Muscle of leg (tissue), 11 donors: ENCODE data around the gene EPS8L1. TPM values are rescaled to one million over a fixed set of nuclear protein-coding genes. Genes with fewer than 3 reads are reported as not detected.

Experiments used
- DNase-seq: peaks from one replicate; pipeline ENCODE4 v3.0.0; 2013
- H3K27ac ChIP-seq: one replicate; pipeline ENCODE4 v1.5.1; 2013; ENCODE audit warnings: mild to moderate bottlenecking, low read length, control low read depth
- H3K27me3 ChIP-seq: one replicate; pipeline ENCODE4 v1.6.1; 2013; ENCODE audit warnings: low read length; ENCODE audit not compliant: control insufficient read depth, insufficient read depth
- H3K36me3 ChIP-seq: one replicate; pipeline ENCODE4 v1.6.1; 2013; ENCODE audit warnings: low read length; ENCODE audit not compliant: control insufficient read depth, insufficient read depth
- H3K4me1 ChIP-seq: one replicate; pipeline ENCODE4 v1.6.1; 2013; ENCODE audit warnings: low read length; ENCODE audit not compliant: control insufficient read depth, insufficient read depth
- H3K4me3 ChIP-seq: one replicate; pipeline ENCODE4 v1.5.1; 2013; ENCODE audit warnings: low read length, control low read depth
- H3K9me3 ChIP-seq: replicated peaks from 2 replicates; pipeline ENCODE4 v1.6.1; 2013; ENCODE audit warnings: low read depth, low read length; ENCODE audit not compliant: control insufficient read depth
- WGBS: methylation state at CpG from one replicate; pipeline ENCODE4 v1.1.5; 2013; ENCODE audit warnings: missing lambda C conversion rate; ENCODE audit not compliant: insufficient coverage; 5-methylcytosine and 5-hydroxymethylcytosine counted together
- polyA plus RNA-seq, 8 donors: library from polyadenylated mRNA; unstranded; fragments of 120-200 nt; gene quantifications; one replicate each; pipeline versions ENCODE4 v1.2.1 to v1.2.3, GENCODE V29; 2013; ENCODE audit warnings: inconsistent platforms in 1 of 8, low replicate concordance in 1 of 8; ENCODE audit not compliant: insufficient read length in 8 of 8, insufficient read depth in 1 of 8
- total RNA-seq: library from RNA; stranded (reverse); fragments of 120-200 nt; gene quantifications from one replicate; pipeline ENCODE4 v1.2.4, GENCODE V29; 2013

Gene EPS8L1
- total and polyA plus RNA-seq, 9 donors = 2.0 to 8.4 (median 3.3) TPM

DNA sequence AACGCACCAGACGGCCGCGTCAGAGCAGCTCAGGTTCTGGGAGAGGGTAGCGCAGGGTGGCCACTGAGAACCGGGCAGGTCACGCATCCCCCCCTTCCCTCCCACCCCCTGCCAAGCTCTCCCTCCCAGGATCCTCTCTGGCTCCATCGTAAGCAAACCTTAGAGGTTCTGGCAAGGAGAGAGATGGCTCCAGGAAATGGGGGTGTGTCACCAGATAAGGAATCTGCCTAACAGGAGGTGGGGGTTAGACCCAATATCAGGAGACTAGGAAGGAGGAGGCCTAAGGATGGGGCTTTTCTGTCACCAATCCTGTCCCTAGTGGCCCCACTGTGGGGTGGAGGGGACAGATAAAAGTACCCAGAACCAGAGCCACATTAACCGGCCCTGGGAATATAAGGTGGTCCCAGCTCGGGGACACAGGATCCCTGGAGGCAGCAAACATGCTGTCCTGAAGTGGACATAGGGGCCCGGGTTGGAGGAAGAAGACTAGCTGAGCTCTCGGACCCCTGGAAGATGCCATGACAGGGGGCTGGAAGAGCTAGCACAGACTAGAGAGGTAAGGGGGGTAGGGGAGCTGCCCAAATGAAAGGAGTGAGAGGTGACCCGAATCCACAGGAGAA is 39.9 kb downstream of the EPS8L1 start:
- Histone ChIP-seq H3K4me3 (peak overlapping the region; percentile 91), H3K4me1 (peaks cover 56% of the 10 kb centered on the region), H3K9me3 (no peaks in the 10 kb centered on the region), H3K27me3 (no peaks in the 10 kb centered on the region), H3K27ac (peak overlapping the region; percentile 94), H3K36me3 (peaks cover 20% of the 10 kb centered on the region)
- WGBS = 64% methylated on average over 5 of the region's 13 CpGs
- peak; percentile 40 for DNase-seq

DNA sequence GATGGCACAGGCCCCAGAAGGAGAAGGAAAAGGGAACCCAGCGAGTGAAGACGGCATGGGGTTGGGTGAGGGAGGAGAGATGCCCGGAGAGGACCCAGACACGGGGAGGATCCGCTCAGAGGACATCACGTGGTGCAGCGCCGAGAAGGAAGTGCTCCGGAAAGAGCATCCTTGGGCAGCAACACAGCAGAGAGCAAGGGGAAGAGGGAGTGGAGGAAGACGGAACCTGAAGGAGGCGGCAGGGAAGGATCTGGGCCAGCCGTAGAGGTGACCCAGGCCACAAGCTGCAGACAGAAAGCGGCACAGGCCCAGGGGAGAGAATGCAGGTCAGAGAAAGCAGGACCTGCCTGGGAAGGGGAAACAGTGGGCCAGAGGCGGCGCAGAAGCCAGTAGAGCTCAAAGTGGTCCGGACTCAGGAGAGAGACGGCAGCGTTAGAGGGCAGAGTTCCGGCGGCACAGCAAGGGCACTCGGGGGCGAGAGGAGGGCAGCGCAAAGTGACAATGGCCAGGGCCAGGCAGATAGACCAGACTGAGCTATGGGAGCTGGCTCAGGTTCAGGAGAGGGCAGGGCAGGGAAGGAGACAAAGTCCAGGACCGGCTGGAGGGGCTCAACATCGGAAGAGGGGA is 40.7 kb downstream of the EPS8L1 start:
- Histone ChIP-seq H3K4me1 (peaks cover 56% of the 10 kb centered on the region), H3K27me3 (no peaks in the 10 kb centered on the region), H3K36me3 (peaks cover 19% of the 10 kb centered on the region), H3K27ac (peak overlapping the region; percentile 94), H3K4me3 (peak overlapping the region; percentile 91), H3K9me3 (no peaks in the 10 kb centered on the region)
- peak; percentile 89 for DNase-seq
- under 1% methylated on average over 25 of the region's 25 CpGs for WGBS

DNA sequence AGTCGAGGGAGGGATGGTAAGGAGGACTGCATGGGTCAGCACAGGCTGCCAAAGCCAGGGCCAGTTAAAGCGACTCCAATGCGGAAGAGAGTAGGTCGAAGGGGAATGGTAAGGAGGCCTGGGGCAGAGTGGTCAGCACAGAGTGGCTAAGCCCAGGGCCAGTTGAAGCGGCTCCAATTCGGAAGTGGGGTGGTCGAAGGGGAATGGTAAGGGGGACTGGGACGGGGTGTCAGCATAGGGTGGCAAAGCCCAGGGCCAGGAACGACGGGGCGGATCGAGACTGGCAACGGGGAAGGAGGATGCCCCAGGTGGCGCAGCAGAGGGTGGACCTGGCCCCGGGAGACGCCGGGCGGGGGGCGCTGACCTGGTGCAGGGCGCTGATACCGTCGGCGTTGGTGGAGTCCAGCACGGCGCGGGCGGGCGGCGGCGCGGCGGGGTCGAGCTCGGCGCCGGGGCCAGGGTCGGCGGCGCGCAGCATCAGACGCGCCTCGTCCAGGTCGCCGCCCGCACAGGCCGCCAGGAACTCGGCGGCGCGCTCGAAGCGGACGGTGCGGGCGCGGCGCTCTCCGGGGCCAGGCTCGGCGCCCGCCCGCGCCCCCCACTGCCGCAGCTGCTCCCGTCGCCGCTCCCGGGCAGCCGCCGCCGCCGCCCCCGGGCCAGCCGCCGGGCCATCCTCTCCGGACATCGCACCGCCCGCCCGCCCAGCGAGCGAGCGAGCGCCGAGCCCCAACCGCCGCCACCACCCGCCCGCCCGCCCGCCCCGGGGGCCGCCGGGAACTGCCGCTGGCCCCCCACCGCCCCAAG is 41.4 kb downstream of the EPS8L1 start, which contains the start of gene PPP1R12C:
Gene PPP1R12C, minus strand, starts transcription at position 779 of the 804 bp plus-strand sequence. Its CDS starts 94 bp downstream, at position 685.
- under 1% methylated on average over 84 of the region's 97 CpGs for WGBS
- peak; percentile 59 for DNase-seq

DNA sequence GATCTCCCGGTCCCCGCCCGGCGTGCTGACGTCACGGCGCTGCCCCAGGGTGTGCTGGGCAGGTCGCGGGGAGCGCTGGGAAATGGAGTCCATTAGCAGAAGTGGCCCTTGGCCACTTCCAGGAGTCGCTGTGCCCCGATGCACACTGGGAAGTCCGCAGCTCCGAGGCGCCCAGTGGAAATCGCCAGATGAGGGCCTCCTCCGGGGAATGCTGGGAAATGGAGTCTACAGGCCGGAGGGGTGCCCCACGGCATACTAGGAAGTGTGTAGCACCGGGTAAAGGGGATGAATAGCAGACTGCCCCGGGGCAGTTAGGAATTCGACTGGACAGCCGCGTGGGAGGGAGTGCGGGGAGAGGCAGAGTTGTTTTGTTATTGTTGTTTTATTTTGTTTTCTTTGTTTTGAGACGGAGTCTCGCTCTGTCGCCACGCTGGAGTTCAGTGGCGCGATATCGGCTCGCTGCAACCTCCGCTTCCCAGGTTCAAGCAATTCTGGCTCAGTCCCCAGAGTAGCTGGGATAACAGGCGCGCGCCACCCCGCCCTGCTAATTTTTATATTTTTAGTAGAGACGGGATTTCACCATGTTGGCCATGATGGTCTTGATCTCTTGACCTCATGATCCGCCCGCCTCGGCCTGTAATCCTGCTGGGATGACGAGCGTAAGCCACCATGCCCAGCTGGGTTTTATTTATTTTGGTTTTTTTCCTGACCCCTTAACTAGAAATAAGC is 42.2 kb downstream of the EPS8L1 start:
- under 1% methylated on average over 36 of the region's 44 CpGs for WGBS
- peak overlapping the region; percentile 69 for H3K4me3 ChIP-seq
- H3K27ac ChIP-seq = peak overlapping the region; percentile 92
- no peaks in the 10 kb centered on the region for H3K27me3 ChIP-seq
- H3K4me1 ChIP-seq = peaks cover 41% of the 10 kb centered on the region
- peak; percentile 100 for DNase-seq
- peaks cover 7% of the 10 kb centered on the region for H3K36me3 ChIP-seq
- no peaks in the 10 kb centered on the region for H3K9me3 ChIP-seq

More for the DNA sequence above, 41.4 kb downstream of the EPS8L1 start, which contains the start of gene PPP1R12C:
- no peaks in the 10 kb centered on the region for H3K9me3 ChIP-seq
- peak within 1 kb of the TSS; percentile 94 for H3K27ac ChIP-seq
- H3K27me3 ChIP-seq = no peaks in the 10 kb centered on the region
- H3K4me3 ChIP-seq = peak within 1 kb of the TSS; percentile 91
- H3K36me3 ChIP-seq = peaks cover 14% of the 10 kb centered on the region
- H3K4me1 ChIP-seq = peaks cover 49% of the 10 kb centered on the region

DNA sequence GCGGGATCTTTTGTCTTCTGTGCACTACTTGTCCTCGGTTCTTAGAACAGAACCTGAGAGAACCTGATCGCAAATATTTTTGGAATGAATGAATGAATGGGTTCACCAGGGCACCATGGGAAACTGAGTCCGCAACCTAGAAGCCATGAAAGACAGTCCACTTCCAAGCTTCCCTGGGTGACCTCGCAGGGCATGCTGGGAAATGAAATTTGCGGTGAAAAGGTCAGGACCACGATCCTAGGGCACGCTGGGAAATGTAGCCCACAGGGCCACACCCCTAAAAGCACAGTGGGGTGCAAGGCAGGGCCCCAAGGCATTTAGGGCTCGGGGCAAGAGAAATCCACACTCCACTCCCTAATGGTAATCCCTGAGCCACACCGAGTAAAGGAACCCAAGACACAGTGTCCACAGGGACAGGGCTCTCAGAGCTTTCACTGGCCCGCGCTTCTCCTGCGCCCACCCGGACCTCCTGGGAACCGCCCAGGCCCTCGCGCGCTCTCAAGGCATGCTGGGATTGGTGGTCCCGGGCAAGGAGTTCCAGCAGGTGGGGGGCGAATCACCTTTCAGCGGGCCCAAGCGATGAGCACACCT is 42.8 kb downstream of the EPS8L1 start:
- no peaks in the 10 kb centered on the region for H3K9me3 ChIP-seq
- H3K36me3 ChIP-seq = peaks cover 4% of the 10 kb centered on the region
- DNase-seq = peak; percentile 74
- H3K4me3 ChIP-seq = peak overlapping the region; percentile 69
- H3K4me1 ChIP-seq = peaks cover 35% of the 10 kb centered on the region
- 9% methylated on average over 22 of the region's 22 CpGs for WGBS
- peak overlapping the region; percentile 92 for H3K27ac ChIP-seq
- no peaks in the 10 kb centered on the region for H3K27me3 ChIP-seq

DNA sequence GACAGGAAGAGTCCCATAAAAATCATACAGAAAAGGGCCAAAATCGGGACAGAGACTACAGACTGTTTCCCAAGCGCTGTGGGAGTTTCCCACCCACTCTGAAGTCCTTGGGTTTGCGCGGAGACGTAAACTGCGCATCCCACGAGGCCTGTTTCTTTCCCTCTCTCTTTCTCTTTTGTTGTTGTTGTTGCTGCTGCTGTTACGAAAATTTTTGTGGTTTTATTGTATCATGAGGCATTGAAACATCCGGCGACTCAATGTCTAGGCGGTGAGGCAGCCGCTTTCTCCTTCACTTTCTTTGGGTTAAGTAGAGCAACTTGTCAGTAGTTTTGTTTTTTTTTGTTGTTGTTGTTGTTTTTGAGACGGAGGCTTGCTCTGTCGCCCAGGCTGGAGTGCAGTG is 43.4 kb downstream of the EPS8L1 start:
- H3K27ac ChIP-seq = no peak overlapping the region
- H3K27me3 ChIP-seq = peaks cover 2% of the 10 kb centered on the region
- 84% methylated on average over 7 of the region's 14 CpGs for WGBS
- no peak overlapping the region for H3K4me3 ChIP-seq
- H3K9me3 ChIP-seq = no peaks in the 10 kb centered on the region
- peaks cover 30% of the 10 kb centered on the region for H3K4me1 ChIP-seq
- H3K36me3 ChIP-seq = peaks cover 4% of the 10 kb centered on the region
- DNase-seq = no peak

DNA sequence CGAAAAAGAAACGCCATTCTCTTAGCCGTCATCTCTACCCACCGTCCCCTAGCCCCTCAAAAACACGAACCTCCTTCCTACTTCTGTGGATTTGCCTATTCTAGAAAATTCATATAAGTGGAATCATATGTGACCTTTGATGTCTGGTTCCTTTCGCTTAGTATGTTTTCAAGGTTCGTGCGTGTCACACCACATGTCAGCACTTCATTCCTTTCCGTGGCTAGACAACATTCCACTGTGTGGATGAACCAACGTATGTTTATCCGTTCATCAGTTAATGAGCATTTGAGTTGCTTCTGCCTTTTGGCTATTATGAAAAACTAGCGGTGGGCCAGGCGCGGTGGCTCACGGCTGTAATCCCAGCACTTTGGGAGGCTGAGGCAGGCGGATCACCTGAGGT is 55.8 kb downstream of the EPS8L1 start:
- H3K4me1 ChIP-seq = no peaks in the 10 kb centered on the region
- H3K9me3 ChIP-seq = no peaks in the 10 kb centered on the region
- no peak overlapping the region for H3K4me3 ChIP-seq
- no peak for DNase-seq
- 73% methylated on average over 6 of the region's 16 CpGs for WGBS
- peaks cover 2% of the 10 kb centered on the region for H3K27me3 ChIP-seq
- H3K36me3 ChIP-seq = peaks cover 1% of the 10 kb centered on the region
- no peak overlapping the region for H3K27ac ChIP-seq

DNA sequence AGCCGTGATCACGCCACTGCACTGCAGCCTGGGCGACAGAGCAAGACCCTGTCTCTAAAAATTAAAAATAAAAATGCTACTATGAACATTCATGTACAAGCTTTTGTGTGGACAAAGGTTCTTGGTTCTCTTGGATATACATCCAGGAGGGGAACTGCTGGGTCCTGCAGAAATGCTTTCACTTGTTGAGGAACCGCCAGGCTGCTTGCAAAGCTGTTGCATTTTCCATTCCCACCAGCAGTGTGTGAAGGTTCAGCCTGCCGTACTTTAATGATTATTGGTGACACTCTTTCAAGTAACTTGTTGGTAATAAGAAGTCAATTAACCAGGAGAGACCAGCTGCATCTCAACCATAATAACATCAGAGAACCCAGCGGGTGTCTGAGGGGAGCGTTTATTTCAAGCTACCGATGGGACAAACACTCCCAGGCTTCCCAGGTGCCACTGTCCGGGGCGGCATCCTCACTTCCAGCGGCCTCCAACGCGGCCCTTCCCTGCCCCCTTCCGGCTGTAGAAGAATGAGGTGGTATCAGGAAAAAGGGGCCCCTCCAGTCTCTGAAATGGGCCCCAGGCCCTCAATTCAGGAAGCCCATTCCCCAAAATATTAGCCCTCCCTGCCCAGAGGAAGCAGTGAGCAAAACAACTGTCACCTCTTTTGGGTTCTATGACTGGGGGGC is 56.9 kb downstream of the EPS8L1 start:
- H3K9me3 ChIP-seq = no peaks in the 10 kb centered on the region
- WGBS = no CpG with 5 or more reads among the region's 14 CpGs
- H3K4me3 ChIP-seq = no peak overlapping the region
- peaks cover 2% of the 10 kb centered on the region for H3K27me3 ChIP-seq
- no peaks in the 10 kb centered on the region for H3K4me1 ChIP-seq
- DNase-seq = no peak
- H3K27ac ChIP-seq = no peak overlapping the region
- H3K36me3 ChIP-seq = peaks cover 4% of the 10 kb centered on the region
